ENCODE measurements around the gene ADGRF5.

The ADGRF5 gene

DNA sequence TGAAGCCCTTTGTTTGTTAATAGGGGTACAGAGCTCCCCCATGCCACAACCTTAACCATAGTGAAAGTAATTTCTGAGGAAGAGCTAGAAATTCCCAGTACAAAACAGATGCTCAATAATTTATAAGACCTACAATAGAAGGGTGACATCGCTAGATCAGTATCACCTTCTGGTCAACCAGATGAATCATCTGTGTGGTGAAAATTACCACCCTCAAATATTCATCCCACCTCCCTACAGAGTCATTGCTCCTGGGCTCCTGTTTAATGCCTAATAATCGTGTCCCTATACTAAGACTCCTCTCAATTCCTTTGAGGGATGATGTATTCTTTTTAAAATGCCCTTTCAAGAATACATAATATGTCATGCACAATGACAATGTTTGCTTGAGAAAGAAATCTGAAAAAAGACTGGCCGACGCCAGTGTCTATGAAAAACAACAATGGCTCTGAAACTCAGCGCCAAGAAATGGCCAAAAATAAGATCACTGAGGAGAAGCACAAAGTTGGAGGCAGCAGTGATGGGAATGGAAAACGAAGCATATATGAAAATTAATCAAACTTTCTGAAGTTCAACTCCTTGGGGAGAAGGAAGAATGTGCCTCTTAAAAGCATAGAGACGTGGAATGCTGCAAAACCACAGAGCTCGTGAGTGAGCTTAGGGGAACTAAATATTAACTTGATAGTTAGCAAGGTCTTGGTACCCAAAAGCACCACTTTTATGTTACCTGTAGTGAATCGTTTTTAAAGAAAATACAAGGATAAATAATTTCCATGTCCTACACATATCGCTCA lies 11.0 kb upstream of the ADGRF5 start:
- no peak for DNase-seq (ENCODE audit: low spot score)

DNA sequence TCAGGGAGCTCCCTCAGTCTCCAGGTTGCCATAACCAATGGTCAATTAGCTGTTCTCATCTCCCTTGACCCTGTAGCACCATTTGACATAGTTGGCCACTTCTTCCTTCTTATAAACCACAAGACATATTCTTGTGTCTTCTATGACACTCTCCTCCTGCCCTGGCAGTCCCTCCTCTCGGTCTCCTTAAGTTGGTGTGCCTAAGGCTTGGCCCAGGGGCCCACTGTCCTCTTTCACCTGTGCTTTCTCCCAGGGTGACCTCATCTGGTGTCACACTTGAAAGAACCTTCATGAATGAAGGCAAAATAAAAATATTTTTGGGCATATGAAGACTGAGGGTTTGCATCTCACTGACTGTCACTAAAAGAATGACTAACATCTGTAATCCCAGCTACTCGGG lies 9.7 kb upstream of the ADGRF5 start:
- DNase-seq (ENCODE audit: low spot score) = no peak

DNA sequence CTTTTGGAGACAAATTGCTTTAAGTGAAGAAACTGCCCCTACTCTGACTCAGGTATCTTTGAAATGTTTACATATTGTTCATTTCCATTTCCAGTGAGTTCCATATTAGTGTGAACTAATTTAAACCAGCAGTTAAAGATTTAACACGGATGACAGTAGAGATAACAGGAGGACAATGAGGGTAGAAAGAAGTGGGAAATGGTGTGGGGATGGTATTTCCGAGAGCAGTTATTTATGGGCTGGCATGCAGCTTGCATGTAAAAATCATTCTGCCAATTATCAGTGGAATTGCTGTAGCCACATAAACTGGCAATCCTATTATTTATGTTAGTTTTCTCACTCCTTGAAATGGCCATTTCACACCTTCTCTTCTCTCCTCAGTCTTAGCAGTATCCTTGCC lies 8.6 kb upstream of the ADGRF5 start:
- DNase-seq (ENCODE audit: low spot score) = no peak

DNA sequence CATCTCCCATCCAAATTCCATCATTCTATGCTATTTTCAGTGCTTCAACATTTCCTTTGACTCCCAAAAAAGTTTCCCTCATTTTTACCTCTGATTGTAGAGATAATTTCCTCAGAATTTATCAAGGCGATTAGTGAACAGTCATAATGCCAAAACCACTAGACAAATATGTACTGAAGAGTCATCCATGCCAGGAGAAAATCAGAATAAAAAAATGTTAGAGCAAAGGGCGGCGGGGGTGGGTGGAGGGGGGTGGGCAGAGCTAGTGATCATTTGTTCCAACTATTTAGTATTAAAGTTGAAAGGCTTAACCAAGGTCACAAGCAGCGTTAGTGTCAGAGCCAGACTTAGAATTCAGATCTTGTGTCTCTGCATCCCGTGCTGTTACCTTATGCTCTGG lies 5.3 kb upstream of the ADGRF5 start:
- no peak for DNase-seq (ENCODE audit: low spot score)

DNA sequence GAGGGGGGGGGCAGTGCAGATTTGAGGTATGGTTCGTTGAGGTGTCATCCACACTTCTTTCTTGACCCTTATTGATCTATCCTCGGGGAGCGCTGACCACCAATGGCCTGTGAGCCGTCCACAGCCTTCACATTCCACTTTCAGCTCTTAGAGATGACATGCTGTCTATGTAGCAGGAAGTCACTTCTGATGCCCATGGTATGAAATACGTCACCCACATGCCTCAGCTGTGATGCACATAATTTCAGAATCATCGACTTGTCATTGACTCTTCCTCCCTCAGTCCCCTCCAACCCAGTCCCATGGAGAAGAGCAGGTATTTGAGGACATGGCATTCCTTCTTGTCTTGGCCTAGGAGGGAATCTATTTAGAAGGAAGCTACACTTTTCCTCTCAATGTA lies 4.7 kb upstream of the ADGRF5 start:
- no peak for DNase-seq (ENCODE audit: low spot score)

DNA sequence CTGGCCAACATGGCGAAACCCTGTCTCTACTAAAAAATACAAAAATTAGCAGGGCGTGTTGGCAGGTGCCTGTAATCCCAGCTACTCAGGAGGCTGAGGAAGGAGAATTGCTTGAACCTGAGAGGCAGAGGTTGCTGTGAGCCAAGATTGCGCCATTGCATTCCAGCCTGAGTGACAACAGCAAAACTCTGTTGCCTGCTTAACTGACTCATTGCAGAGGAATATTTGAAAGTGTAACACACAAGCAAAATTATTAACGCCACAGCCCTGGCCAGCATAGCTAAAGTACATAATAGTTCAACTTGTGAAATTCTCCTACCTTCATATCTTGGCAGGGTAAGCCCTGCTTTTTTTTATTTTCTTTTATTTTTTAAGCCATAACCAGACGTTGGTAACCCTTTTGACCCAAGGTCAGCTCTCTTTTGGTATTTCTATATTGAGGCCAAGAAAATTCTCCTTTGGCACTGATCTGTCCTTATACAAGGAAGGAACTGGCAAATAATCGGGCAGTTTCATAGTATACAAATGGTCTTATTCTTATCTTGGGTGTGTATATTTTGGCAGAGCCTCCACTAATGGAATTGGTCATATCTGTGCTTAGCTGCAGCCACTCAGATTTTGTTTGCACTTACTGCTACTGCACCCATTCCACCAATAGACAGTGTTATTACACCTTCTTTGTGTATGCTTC lies 4.0 kb upstream of the ADGRF5 start:
- DNase-seq (ENCODE audit: low spot score) = no peak

DNA sequence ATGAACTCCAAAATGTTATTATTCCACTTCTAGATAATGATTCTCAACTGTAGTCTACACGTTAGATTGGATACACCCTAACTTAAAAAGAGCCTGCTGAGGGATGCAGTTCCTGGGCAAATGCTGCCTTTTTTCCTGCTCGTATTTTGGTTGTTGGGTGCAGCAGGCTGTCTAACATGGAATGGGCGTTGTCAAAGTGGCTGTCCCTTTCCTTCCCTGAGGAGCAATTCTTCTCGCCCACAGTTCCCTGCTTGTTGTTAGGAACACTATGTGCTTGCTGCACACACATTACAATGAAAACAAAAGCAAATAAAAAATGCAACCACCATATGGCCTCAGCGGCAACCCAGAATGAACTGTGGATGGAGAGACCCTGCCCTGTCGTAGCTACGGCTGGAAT lies 1.7 kb upstream of the ADGRF5 start:
- DNase-seq (ENCODE audit: low spot score) = no peak

DNA sequence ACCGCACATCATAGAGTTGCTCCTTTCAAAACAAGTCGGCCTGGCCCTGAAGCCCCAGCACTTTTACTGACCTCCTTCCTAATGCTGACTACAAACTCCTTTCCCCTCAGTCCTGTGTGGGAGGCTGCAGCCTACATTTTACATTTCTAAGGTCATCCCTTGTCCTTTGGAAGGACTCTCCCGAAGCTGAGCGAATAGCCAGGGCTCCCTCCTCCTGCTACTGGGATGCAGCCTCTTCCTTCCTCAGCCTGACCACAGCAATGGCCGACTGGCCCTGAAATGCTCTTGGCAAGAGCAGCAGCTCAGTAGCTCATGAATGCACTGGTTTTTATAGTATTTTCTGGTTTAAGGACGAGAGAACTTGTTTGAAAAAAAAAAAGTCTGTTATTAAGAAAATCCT lies 679 bp downstream of the ADGRF5 start:
- no peak for DNase-seq (ENCODE audit: low spot score)

DNA sequence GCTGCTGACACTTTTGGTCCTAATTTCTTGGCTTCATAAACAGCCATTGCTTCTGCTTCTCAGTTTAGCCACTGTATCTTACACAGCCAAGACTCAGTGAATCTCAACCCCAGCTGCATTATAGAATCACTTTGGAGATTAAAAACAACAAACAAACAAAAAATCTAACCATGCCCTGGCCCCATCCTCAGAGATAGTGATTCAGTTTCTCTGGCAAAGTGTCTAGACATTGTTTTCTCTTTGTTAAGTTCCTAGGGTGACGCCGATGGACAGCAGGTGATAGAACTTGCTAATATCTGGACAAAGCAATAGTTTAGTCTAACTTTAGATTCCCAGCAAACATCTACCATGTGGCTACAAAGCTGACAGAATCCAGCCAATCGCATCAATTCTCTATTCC lies 2.9 kb downstream of the ADGRF5 start:
- DNase-seq (ENCODE audit: low spot score) = no peak

DNA sequence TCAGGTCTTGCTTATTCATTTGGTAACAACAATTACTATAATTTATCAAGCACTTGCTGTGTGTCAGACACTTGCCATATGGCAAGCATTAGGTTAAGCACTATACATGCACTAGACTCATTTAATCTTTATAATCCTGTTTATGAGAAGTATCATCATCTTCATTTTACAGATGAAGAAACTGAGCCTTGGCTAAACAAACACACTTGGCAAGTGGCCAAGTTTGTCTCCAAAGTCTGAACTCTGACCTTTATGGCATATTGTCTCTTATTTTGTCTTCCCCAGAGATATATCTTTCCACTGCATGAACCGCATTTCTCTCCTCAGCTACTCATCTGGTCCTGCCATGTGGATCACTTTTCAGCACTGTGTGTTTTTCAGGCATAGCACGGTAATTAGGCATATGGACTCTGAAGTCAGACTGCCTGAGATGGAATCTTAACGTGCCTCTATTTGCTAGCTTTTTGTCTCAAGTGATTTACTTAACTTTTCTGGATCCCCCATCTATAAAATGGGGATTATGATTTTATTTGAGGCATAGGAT lies 4.7 kb downstream of the ADGRF5 start:
- no peak for DNase-seq (ENCODE audit: low spot score)

DNA sequence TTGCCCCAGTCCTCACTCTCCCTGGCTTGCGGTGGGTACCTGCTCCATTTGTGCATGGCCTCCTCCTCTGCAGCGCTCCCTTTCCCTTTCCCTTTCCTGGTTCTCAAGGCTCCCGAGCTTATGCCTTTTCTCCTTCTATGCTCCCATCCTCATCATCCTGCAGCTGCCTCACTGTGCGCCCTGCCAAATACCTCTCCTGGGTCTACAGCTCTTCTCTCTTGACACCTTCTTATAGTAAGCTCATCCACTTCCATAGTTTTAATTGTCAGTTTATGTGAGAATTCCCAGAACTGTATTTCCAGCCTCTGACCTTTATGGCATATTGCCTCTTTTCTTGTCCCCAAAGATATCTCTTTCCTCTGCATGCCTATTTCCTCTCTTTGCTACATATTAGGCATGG lies 5.9 kb downstream of the ADGRF5 start:
- DNase-seq (ENCODE audit: low spot score) = no peak

DNA sequence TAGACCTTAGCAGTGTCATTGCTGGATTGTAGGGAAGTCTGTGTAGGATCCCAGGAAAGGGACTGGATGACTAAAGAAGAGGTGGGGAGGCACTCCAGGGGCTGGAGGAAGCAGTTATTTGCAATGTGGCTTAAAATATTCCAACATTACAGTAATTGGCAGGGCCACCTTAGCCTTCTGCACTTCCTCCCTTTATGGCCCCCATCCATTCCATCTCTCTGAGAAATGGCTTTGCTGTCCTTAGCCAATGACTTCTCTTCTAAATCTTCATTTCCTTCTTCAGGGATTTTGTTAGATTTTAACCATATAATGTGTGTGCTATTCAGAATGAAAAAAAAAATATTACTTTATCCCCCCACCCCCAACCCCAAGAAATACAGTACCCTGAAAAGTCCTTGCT lies 6.4 kb downstream of the ADGRF5 start:
- no peak for DNase-seq (ENCODE audit: low spot score)

DNA sequence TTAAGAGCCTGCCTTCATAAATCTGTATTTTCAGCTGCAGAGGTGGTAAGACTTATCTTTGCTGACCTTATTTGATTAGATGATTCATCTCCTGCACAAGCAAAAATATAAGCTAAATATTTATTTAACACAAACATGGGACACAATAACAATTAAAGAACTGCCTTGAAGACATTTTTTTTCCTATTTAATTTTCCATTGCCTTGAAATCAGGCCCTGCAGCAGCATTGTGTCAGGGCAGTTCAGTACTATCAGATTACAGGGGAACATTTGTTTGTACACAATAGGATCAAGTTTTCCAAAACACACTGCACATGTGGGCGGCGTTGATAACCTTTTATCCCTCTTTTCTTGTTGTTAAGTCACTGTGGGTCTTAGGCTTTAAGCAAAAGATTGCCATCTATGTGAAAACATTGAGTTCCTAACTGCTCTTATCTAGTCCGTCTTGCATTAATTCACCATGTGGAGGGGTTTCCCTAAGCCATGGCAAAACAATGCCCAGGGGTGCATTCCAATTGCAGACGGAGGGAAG lies 7.4 kb downstream of the ADGRF5 start:
- DNase-seq (ENCODE audit: low spot score) = no peak

DNA sequence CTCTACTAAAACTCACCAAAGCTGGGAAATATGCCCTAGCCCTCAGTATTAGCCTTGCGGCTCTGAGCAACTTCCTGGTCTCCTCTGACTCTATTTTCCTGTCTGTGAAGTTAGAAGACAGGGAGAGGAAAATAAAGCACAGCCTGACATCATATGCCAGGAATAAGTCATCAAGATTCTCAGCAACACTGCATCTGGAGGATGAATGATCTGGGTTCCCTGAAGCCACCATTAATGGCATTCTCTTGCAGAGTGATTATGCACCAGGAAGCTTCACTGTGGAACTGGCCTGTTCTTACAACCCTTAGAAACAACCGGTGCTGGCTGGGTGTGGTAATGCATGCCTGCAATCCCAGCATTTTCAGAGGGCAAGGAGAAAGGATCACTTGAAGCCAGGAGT lies 12.4 kb downstream of the ADGRF5 start:
- no peak for DNase-seq (ENCODE audit: low spot score)

DNA sequence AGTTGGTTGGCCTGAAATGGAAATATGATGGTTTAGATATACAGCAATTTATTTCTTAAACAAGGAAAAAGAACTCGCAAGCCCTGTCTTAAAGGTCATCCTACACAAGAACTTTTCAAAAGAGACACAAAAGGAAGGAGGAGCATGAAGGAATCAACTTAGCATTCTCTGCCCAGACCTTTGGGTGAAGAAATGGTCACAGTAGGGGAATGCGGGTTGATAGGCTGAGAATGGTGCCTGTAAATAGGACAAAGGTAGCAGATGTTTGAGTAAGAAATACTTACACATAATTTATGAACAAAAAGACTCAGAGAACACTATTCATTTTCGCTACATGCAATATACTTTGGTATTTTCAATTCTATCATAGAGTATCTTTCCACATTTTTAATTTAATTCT lies 15.0 kb downstream of the ADGRF5 start:
- no peak for DNase-seq (ENCODE audit: low spot score)

DNA sequence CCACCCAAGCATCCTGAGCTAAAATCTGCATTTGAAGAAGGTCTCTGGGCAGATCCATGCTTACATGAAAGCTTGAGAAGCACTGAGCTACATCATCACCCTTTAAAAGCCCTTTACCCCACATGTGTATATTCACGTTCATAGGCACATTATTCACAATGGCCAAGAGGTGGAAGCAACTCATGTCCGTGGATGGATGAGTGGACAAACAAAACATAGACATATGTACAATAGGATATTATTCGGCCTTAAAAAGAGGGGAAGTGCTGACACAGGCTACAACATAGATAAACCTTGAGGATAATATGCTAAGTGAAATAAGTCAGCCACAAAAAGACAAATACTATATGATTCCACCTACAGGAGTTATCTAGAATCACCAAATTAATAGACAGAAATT lies 17.6 kb downstream of the ADGRF5 start:
- no peak for DNase-seq (ENCODE audit: low spot score)

DNA sequence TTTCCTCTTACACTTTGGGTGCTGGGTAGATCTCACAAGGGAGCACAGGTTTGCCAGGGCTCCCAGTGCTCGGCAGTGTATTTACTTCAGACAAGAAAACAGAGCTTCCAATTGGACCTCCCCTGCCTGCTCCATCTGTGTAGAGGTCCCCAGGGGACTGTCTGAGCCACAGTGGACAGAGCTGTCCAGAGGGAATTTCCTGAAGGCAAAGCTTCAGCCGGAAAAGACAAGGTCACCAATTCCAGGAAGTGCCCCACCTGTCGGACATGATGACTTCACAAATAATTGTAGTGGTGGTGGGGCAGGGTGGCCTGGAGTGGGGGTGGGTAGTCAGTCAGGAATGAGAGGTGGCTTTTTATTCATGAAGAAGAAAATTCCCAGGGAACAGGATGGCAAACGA lies 18.6 kb downstream of the ADGRF5 start:
- DNase-seq (ENCODE audit: low spot score) = no peak

DNA sequence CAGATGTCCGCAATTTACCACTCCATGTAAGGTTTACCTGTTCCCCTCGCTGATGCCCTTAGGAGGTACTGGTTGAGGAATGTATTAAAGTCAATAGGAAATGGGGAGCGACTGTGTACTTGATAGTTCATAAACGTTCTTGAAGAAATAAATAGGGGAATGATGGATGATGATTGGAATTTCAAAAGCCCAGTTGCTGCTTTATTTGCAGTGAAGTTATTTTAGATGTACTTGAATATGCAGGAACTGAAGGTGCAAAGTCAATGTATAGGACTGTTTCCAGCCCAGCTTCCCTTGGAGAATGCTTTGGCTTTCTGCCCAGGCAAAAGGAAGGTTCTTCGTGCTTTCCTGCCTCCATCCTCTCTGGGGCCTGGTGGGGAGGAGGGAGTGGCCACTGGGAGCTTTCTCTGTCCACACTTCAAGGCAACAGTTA lies 19.8 kb downstream of the ADGRF5 start:
- DNase-seq (ENCODE audit: low spot score) = no peak

DNA sequence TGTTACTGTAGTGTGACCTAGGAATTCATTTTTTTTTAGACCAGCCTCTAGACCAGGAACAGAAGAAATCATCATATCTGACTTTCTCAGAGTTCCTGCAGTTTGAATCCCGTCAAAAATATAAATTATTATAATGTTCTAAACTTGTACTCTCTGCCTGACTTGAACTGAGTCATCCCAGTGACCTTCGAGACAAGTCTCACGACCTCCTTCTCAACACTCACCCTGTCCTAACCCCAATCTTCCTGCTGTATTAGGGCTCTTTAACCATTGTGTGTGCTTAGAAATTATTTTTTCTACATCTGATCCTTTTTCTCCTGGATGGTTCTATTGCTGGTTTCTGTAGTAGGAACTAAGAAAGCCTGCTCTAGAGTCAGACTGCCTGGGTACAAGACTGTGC lies 21.5 kb downstream of the ADGRF5 start:
- no peak for DNase-seq (ENCODE audit: low spot score)

DNA sequence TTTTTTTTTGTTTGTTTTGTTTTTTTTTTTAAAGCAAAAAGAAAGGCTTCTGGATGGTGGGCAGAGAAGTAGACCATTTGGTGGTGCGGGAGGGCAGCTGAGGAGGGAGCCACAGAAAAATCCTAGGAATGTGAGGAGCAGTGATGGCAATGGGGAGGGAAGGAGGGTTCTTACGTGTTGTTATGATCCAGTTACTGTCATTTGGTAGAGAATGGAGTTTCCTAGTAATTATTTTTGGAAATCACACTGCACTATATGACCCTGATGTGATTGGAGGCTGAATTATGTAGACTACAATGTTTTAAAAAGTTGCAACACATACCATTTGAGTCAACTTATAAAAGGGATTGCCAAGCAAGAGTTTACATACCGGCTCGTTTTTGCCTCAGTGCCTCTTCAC lies 22.1 kb downstream of the ADGRF5 start:
- DNase-seq (ENCODE audit: low spot score) = no peak

DNA sequence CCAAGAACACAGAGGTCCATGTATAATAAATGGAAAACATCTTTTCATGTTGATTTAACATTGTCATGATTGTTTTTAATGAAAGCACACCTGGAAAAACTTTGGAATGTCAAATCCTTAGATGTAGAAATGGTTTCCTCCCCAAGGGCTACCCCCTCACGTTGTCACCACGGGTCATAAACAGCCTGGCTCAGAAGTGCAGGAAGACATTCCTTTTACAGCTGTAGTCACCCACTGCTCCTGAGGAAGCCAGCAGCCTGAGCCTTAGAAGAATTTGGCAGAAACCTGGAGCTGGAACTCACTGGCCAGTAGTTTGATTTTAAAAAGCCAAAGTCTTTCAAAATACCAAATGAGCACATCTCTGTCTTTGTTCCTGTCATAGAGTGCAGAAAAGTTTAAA lies 23.7 kb downstream of the ADGRF5 start:
- DNase-seq (ENCODE audit: low spot score) = no peak

DNA sequence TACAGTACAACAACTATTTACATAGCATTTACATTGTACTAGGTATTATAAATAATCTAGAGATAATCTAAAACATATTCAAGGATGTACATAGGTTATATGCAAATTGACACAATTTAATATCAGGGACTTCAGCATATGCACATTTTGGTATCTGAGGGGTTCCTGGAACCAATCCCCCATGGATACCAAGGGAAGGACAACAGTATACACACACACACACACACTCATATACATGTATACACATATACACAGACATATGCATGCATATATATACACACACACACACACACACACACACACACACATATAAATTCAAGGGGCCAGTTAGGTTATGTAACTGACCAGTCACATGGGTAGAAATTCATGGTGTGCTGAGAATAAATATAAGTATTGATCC lies 24.9 kb downstream of the ADGRF5 start:
- DNase-seq (ENCODE audit: low spot score) = no peak

DNA sequence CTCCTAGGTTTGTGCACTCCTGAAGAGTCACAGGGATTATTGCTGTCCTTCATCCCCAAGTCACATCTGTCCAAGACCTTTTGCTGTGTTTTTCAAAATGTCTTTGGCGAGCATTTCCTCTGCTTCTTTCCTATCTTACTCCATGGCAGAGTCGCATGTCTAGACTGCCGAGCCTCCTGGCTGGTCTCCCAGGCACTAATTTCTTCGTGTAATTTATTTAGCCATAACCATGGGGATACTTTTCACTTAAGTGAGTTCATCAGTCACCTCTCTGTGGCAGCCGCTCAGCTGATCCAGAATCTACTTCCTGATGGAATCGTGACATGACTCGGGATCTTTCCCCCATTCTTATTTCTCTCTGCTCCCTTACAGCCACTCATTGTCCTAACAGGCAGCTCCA lies 25.8 kb downstream of the ADGRF5 start:
- no peak for DNase-seq (ENCODE audit: low spot score)

Data from COLO829 (cell line).